HG02798 (cell line): ENCODE measurements around the gene FOXO3.

Experiments used
- ATAC-seq: cut with Tn5 transposase; IDR thresholded peaks from one replicate; pipeline ENCODE4 v1.9.1; 2021; ENCODE audit warnings: mild to moderate bottlenecking; ENCODE audit not compliant: unreplicated experiment, poor library complexity

FOXO3 gene

DNA sequence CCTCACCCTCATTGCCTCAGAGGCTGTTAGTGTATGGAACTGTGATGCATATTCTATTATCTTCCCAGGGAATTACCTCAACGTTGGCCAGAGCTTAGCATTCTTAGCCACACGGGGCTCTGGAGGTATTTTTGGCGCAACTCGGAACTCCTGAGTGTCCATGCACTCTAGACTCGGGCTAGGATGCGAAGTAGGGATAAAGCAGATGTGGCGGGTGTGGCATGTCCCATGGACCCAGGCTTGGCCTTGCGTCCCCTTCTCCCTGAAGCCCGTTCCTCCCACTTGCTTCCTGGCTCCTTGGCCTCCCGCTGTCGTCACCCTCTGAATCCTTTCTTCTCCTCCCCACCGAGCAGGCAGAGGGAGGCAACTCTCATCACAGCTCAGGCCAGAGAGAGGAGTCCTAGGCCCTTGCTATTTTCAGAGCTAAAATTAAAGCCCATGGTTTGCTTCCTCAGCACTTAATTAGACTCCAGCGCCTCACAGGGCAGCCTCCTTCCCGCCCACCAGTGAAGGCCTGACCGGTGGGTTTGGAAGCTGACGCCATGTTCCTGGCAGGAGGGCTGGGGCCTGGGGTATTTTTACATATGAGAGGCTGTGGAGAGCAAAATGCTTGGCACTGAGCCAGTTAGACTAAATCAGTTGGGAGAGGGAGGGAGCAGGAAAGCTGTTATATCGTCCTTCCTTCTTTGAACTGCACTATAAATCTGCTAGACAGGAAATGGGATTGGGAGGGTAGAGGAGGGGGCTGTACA, 138.7 kb downstream of the FOXO3 start:
- no peak for ATAC-seq

DNA sequence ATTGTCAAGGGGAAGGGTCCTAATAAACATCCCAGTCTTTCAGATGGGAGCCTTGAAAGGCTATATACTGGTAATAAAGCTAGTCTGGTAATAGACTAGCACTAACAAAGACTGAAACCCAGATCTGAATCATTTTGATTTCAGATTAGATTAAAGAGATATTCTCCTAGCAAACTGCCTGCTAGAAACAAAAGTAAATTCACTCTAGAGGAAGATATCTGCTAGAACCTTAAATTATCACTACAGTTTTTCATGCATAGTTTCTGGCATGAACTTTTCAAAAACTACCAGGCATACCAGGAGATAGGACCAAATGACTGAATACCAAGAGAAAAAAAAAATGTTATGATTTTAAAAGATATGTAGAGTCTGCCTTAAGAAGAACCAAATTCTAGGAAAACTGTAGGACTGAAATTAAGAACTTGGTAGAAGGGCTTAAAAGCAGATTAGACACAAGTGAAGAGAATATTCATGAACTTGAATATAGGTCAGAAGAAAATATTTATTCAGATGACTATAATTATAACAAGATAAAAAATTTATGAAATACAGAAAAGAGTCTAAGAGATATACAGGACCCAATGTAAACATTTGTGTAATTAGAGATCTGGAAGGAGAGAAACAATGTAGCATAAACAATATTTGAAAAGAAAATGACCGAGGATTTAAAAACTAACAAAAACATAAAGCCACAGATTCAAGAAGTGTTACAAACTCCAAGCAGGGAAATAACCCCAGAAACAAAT, 141.6 kb downstream of the FOXO3 start:
- no peak for ATAC-seq

DNA sequence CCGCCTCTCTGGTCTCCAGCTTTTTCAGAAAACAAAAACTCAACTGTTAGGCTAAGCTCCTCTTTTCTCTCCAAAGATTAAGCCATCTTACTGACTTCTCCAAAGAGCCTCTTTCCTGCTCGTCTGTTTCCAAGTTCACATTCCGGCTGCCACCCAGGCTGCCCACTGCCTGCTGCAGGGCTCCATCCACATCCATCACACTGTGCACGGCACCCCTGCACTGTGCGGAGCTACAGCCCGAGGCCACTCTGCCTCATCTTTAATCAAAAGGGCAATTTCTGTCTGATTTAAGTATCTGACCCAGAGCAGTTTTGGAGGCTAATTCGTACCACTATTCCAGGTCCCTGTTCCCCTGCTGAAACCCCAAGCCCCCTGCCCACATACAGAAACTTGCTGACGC, 145.9 kb downstream of the FOXO3 start:
- ATAC-seq = no peak

DNA sequence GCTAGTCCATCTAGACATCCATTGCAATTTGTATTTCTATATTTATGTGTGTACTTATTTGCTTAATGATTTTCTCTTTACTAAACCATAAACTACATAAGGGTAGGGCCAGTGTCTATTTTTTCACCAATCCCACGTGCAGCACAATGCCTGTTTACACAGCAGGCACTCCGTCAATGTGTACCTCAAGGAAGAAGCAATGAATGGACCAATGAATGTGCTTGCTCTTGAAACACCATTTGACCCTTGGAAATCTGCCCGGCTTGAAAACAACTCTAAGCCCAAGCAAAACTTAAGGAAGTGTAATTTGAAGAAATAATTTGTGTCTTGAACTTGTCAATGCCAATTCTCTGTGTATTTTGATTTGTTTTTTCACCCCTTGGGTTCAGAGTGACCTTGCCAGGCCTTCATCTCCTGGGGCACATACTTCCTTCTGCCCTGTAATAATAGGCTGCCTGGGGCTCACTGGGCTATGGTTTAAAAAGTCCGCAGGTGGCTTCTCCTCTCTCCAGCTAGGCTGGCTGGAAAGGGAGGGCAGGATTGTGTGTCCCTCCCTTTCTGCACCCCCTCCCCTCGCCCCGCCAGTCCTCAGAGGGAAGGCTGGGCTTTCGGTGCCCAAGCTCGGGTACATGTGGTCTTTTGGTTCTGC, 146.7 kb downstream of the FOXO3 start:
- ATAC-seq = no peak

DNA sequence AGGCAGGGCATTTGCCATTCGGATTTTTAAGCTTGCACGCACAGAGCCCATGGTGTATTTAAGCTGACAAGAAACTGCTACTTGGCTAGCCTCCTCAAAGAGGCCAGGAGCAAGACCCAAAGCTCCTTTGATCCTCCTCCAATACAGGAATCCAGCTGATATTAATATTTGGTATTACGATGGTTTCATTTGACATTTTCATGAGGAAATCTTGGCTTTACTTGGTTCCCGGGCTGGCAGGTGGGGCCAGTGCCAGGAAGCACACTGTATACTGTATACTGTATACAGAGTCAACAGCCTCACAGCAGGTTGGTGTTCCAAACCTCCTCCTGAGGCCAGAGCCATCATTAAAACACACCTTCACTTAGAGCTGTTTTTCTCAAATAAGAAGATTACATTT, 149.3 kb downstream of the FOXO3 start:
- no peak for ATAC-seq

DNA sequence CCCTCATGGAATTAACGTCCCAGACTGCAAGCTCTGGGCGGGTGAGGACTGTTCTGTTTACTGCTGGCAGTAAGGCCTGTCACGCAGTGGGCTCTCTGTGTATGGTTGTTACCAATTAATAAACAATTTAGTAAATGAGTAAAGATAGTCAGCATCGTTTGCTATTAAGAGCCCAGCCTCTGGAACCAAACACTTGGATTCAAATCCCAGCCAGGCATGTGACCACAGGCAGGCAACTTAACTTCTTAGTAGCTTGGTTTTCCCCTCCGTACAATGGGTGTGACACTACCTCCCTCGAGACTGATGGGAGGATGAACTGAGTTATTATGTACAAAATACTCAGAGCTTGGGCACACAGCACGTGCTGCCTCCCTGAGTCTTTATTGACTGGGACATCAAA, 149.8 kb downstream of the FOXO3 start:
- no peak for ATAC-seq

DNA sequence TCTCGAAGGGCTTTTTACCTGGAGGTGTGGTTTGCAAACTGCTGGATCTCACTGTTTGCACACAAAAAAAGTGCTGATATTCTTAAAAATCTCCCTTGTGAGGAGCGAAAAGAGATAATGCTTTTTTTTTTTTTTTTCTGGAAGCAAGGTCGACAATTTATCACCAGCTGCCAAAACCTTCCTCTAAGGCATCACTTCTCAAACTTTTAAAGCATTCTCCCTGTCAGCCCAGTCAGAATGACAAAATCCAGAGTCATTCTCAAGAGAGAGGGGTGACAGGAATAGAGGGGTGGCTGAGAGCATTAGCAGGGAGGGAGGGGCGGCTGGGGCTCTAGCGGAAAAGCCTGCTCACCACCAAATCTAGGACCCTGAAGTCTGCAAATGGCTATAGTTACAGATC, 150.4 kb downstream of the FOXO3 start:
- no peak for ATAC-seq

DNA sequence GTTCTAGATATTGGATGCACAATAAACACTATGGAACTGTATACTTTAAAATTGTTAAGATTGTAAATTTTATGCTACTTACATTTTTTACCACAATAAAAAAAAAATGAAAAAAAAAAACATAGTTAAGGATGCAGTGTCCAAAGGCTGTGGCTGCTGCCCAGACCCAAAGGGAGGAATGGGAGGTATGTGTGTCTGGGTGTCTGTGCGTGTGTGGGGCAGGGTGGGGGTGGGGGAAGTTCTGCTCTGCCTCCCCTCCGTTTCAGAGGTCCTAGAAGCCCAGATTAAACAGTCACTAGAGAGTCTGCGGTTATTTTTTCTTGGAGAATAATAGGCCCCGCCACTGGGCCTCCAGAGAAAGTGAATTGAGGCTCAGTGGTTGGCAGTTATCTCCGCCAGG, 151.1 kb downstream of the FOXO3 start:
- no peak for ATAC-seq

DNA sequence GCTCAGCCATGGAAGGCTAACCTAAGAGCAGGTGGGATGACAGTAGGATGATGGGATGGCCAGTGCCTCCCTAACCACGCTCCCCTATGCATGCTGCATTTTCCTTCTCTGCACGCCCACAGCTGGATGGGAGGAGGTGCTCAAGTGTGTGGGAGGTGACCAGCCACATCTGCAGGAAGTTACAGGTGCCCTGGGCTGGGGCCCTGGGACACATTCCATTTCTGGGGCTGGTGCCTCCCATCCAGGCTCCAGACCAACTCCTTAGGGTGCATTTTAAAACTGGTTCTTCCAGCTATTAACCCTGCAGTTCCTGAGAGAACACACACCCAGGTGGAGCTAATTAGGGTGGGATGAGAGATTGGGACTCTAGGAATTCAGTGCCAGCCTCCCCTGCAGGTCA, 152.2 kb downstream of the FOXO3 start:
- ATAC-seq = no peak

DNA sequence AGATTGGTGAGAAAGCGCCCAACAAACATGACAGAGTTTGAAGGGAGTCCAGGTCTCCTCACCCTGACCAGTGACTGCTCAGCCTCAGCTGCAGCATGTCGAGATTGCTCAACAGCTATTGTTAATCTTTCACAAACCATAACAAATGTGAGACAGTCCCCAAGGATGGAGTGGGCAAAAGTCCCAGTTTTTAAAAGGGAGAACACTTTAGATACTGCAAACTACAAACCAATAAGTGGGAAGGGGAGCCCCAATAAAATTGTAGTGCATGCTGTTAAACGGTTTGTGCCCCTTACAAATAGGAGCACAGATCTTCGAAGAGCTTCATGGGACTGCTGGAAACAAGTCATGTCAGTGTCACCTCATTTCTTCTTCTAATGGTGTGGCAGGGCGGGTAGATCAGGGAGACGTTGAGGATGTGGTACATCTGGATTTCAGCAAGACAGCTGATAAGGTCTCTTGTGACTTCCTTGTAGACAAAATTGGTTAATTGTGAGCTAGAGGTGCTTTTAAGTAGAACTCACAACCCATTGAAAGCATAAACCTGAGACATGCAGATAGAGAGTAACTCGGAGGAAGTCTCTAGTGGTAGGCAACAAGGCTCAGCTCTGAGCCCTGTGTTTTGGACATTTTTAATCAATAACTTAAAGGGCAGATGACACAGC, 153.5 kb downstream of the FOXO3 start:
- no peak for ATAC-seq

DNA sequence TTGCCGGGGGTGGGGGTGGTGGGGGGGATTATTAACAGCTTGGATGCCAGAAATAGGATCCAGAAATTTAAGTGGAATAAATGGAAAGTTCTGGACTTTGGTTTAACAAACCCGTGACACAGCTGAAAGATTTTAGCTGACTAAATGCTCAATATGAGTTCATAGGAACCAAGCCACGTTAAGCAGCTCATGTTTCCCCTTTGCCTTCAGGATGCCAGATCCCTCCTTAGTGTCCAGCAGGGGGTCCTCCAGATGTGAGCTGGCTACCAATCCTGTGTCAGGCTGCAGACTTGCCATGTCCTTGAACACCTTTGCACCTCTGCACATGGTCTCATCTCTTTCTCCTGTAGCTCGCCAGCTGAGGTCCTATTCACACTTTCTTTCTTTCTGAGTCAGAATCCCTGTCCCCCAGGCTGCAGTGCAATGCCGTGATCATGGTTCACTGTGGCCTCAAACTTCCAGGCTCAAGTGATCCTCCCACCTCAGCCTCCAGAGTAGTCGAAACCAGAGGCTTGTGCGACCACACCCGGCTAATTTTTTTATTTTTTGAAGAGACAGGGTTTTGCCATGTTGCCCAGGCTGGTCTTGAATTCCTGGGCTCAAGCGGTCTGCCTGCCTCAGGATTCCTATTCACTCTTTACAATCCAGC, 154.2 kb downstream of the FOXO3 start:
- ATAC-seq = no peak

DNA sequence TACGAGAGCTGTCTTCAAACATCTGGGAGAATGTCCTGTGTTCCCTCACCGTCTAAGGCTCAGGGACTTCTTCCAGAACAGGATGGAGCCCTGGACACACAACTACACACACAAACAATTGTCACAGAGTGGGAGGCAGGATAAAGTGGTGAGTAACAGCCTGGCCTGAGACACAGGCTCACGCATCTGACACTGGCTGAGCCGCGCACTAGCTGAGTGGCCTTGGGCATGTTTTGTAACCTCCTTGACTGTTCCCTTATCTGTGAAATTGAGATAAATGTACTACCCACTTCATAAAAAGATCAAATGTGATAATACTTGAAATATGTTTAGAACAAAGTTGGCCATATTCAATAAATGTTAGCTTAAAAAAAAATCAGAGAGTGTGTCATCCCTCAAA, 155.1 kb downstream of the FOXO3 start:
- no peak for ATAC-seq

DNA sequence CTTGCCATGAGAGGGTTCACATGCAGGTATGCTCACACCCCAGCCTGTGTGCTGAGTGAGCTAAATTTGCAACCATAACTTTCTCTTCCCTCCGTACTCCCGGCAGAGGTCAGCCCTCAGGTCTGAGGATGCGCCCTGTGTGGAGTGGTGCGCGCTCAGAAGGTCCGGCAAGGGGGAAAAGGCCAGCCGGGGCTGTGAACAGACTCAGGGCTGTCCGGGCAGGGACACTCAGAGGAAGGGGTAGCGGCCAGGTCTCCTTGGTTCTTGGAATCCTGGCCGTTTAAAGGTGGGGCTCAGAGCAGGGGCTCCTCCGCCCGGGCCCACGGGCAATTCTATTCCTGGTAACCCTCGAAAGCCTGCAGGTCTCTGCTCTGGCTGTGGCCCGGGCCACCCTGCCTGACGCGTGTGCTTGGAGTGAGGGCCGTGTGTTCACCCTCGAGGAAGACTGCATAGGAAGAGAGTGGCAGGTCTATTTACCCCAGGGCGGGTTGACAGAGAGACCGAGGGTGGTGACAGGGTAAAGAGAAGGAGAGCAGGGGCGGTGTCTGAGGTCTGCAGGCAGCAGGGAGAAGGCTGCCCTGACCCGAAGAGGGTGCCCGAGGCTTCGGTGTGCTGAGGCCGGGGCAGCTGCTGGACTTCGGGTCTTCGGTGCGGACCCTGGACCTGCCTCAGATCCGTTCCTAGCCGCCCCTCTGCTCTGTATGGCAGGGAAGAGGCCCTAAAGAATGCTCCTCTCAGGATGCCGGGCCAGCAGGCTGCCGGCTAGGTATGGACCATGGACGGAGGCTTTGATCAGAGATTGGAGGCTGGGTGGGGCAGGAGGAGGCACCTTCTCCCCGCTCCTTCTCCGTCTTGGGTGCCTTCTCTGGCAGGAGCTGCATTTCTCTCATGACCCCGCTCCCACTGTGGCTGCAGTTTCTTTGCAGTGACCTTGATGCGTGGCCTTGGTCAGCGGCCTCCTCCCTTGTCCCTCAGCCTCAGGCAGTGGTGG, 156.4 kb downstream of the FOXO3 start:
- no peak for ATAC-seq

DNA sequence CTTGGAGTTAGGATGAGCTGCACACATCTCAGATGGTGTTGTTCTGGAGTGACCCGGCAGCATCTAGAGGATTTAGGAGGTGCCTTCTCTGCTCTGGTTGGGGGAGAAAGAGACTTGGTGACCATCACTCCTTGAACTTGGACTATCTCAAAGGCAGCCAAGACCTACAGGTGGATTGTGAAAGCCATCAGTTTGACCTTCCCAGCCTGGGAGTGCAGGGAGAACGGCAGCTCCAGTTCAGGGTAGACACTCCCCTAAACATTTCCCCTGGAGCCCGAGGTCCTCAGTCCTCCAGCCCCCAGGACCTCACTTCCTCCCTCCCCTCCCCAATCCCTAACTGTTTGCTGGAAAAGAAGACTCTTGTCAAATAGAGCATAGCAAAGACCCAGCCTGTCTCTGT, 158.8 kb downstream of the FOXO3 start:
- no peak for ATAC-seq

DNA sequence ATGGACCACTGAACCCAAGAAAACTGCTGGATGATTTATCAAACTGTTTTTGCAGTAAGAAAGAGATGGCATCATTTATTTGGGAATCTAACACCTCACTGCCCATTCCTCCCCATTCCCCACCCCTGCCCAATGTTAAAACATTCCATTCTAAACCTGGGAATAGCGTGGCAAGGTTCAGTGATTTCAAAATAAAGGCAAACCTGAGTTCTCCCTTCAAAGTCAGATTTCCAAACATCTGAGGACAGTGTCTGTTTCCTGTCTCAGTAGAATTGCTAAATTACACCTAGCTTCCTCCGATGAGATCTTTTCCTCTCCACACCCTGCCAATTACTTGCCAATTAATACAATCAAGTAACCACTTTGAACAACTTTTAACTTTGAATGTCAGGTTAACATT, 160.1 kb downstream of the FOXO3 start:
- ATAC-seq = no peak

DNA sequence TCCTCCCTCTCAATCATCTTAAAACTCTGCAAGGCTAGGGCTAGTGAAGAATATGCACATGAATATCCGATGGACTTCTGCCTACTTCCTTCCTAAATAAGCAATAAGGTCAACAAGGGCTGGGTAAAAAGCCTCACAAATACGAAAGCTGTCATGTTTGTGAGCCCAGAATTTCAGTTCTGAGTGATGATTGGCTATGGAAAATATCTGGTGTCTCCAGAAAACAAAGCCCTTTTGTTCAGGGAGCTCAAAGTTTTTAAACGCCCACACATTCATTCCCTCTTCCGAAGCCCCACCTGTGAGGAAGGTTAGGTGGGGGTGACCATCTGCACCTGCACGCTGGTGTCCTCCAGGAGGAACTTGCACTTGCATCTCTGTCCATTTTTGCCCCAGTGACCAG, 160.6 kb downstream of the FOXO3 start:
- ATAC-seq = no peak

DNA sequence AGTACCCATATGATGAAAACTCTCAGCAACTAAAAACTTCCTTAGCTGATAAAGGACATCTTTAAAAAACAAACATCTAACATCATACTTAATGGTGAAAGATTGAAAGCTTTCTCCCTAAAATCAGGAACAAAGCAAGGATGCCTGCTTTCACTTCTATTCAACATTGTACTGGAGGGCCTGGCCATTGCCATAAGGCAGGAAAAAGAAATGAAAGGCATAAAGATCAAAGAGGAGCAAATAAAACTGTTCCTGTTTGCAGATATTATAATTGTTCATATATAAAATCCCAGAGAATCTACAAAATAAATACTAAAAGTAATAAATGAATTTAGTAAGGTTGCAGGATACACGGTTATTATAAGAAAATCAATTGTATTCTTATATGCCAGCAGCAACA, 162.9 kb downstream of the FOXO3 start:
- ATAC-seq = no peak

DNA sequence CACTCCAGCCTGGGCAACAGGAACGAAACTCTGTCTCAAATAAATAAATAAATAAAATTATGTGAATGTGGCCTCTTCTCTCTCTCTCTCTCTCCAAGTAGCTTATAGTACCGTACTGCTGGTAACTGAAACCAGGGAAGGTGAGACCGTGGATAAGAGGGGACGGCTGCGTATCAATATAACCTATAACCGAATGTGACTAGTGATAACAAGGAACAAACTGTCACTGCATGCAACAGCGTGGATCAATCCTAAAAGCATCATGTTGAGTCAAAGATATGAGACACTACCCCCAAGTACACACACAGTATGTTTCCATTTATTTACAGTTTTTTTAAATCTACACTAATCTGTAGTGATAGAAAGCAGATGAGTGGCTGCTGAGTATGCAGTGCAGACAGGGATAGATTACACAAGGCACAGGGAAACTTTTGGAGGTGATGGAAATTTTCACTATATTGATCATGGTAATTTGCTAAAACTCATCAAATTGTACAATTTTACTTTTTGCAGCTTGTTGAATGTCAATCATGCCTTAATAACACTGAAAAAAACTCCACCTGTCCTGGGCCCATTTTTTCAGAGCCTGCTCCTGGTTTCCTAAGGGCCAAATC, 166.1 kb downstream of the FOXO3 start:
- no peak for ATAC-seq
